Measurements from ENCODE around the gene CCAR1.
"Not testable (repeated sequence)": the region's sequence is repeated elsewhere in the genome, so short reads cannot be mapped to it uniquely, and the experiment has no call there.

GRCh38 chr10:68713065-68713464, 8.0 kb upstream of the CCAR1 start:
- TF ChIP-seq, protein P1, sequence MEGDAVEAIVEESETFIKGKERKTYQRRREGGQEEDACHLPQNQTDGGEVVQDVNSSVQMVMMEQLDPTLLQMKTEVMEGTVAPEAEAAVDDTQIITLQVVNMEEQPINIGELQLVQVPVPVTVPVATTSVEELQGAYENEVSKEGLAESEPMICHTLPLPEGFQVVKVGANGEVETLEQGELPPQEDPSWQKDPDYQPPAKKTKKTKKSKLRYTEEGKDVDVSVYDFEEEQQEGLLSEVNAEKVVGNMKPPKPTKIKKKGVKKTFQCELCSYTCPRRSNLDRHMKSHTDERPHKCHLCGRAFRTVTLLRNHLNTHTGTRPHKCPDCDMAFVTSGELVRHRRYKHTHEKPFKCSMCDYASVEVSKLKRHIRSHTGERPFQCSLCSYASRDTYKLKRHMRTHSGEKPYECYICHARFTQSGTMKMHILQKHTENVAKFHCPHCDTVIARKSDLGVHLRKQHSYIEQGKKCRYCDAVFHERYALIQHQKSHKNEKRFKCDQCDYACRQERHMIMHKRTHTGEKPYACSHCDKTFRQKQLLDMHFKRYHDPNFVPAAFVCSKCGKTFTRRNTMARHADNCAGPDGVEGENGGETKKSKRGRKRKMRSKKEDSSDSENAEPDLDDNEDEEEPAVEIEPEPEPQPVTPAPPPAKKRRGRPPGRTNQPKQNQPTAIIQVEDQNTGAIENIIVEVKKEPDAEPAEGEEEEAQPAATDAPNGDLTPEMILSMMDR (conservative IDR thresholded peaks at IDR 0.05; ENCODE audit: low read length) = not testable (repeated sequence)
- not testable (repeated sequence) for TF ChIP-seq EZH2phosphoT487 (IDR thresholded peaks at IDR 0.05; ENCODE audit: borderline replicate concordance)

All from Loucy (cell line).